Karpas-422 (cell line): ENCODE results near the gene CCDC178. TPM values are rescaled to one million over a fixed set of nuclear protein-coding genes. Genes with fewer than 3 reads are reported as not detected.

ENCODE experiments used
- DNase-seq: peaks from one replicate; pipeline ENCODE4 v3.0.0-alpha.2; 2015
- H2AFZ ChIP-seq: fragments of 200-600 bp; sonication (generic); 2 replicates; pipeline ENCODE4 v1.6.1; 2014; ENCODE audit warnings: antibody characterized with exemption, low read length, mixed read lengths
- H3K27ac ChIP-seq: fragments of 200-600 bp; sonication (generic); 2 replicates; pipeline ENCODE4 v1.5.1; 2014; ENCODE audit warnings: mild to moderate bottlenecking, low read length, moderate library complexity
- H3K27me3 ChIP-seq: fragments of 200-600 bp; sonication (generic); 2 replicates; pipeline ENCODE4 v1.6.1; 2014; ENCODE audit warnings: low read length, mixed read lengths
- H3K36me3 ChIP-seq: fragments of 200-600 bp; sonication (generic); 2 replicates; pipeline ENCODE4 v1.6.1; 2014; ENCODE audit warnings: low read length, mixed read lengths; ENCODE audit not compliant: insufficient read depth
- H3K4me1 ChIP-seq: fragments of 200-600 bp; sonication (generic); 2 replicates; pipeline ENCODE4 v1.6.1; 2014; ENCODE audit warnings: mild to moderate bottlenecking, low read length, mixed read lengths
- H3K4me2 ChIP-seq: fragments of 200-600 bp; sonication (generic); 2 replicates; pipeline ENCODE4 v1.6.1; 2014; ENCODE audit warnings: low read length, low read depth, mild to moderate bottlenecking; ENCODE audit not compliant: poor library complexity, severe bottlenecking
- H3K4me3 ChIP-seq: fragments of 200-600 bp; sonication (generic); 2 replicates; pipeline ENCODE4 v1.5.1; 2014; ENCODE audit warnings: mild to moderate bottlenecking, antibody characterized with exemption, low read length, mixed read lengths
- H3K79me2 ChIP-seq: fragments of 200-600 bp; sonication (generic); 2 replicates; pipeline ENCODE4 v1.6.1; 2014; ENCODE audit warnings: mild to moderate bottlenecking, low read length, mixed read lengths
- H3K9ac ChIP-seq: fragments of 200-600 bp; sonication (generic); 2 replicates; pipeline ENCODE4 v1.6.0; 2014; ENCODE audit warnings: low read length
- H3K9me2 ChIP-seq: fragments of 200-600 bp; sonication (generic), shearing (Covaris generic); replicated peaks from 2 replicates; pipeline ENCODE4 v1.6.0; 2014; ENCODE audit warnings: mild to moderate bottlenecking, low read length, moderate library complexity; ENCODE audit not compliant: insufficient read depth
- H3K9me3 ChIP-seq: fragments of 300-700, 200-600 bp; sonication (generic); 2 replicates; pipeline ENCODE4 v1.6.1; 2014; ENCODE audit warnings: low read length, mixed read lengths
- H4K20me1 ChIP-seq: fragments of 200-600 bp; sonication (generic); 2 replicates; pipeline ENCODE4 v1.6.1; 2014; ENCODE audit warnings: mild to moderate bottlenecking, antibody characterized with exemption, low read length, low read depth; ENCODE audit not compliant: insufficient read depth
- total RNA-seq: library from RNA; depleted of rRNA; stranded (reverse); fragments of >200 nt; shearing (Covaris generic); gene quantifications from 2 replicates; pipeline ENCODE4 v1.2.3, GENCODE V29; 2014; ENCODE audit warnings: low replicate concordance

The CCDC178 gene
- total RNA-seq, 1 experiment from 2014 or later, result not detected

DNA sequence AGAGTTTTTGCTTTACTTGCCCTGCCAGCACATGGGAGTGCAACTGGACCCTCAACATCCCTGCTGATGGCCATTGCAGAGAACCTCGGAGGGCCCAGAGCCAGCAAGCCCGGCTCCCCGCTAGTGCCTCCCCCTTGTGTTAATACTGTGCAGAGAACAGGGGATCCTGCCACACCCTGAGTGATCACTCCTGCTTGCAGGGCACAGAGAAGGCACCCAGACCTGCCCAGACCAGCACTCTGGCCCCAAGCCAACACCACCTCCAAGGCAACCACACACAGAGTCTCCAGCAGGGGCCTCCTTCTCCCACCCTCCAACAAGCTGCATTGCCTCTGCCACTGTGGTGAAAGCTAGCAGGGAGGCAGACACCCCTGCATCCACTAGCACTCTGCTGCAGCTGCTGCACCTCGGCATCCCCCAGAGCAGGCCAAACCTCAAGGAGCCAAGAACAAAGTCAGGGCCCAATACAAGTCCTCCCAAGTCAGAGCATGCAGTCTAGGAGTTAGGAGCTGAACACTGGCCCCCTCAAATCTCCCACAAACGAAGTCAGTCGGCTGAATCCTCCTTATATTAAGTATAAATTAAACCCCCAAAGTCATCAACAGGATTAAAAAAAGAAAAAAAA, 157.7 kb downstream of the CCDC178 start:
- Histone ChIP-seq H2AFZ (no peak overlapping the region), H3K27me3 (no peaks in the 10 kb centered on the region), H3K79me2 (no peaks in the 10 kb centered on the region), H3K4me1 (no peaks in the 10 kb centered on the region), H3K27ac (no peak overlapping the region), H3K9me3 (no peaks in the 10 kb centered on the region), H3K4me3 (no peak overlapping the region), H3K9me2 (no peaks in the 10 kb centered on the region), H3K9ac (no peak overlapping the region), H3K4me2 (no peak overlapping the region), H4K20me1 (no peaks in the 10 kb centered on the region), H3K36me3 (no peaks in the 10 kb centered on the region)
- no peak for DNase-seq

DNA sequence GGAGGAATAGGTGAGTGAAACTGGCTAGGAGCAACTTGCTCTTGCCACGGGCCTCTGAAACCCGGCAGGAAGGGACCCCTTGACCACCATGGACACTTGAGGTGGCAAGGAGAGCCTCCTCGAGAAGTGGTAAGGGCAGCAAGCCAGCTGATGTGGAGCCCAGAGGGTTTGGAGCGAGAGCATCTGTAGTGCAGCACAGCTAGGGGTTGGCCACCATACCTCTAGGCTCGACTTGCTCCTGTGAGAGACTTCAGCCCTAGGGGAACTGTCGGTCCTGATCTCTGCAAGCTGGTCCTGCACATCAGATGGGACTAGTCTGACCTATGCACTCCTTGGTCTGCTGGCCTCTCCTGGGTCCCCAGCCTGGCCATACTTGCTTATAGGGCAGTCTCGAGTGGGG, 158.4 kb downstream of the CCDC178 start:
- no peaks in the 10 kb centered on the region for H3K9me2 ChIP-seq
- H3K9me3 ChIP-seq, result no peaks in the 10 kb centered on the region
- H3K9ac ChIP-seq, result no peak overlapping the region
- H3K4me3 ChIP-seq, result no peak overlapping the region
- H3K79me2 ChIP-seq, result no peaks in the 10 kb centered on the region
- H3K4me2 ChIP-seq, result no peak overlapping the region
- no peak overlapping the region for H3K27ac ChIP-seq
- H4K20me1 ChIP-seq, result no peaks in the 10 kb centered on the region
- H3K4me1 ChIP-seq, result no peaks in the 10 kb centered on the region
- H3K27me3 ChIP-seq, result no peaks in the 10 kb centered on the region
- no peaks in the 10 kb centered on the region for H3K36me3 ChIP-seq
- no peak overlapping the region for H2AFZ ChIP-seq
- DNase-seq, result no peak

DNA sequence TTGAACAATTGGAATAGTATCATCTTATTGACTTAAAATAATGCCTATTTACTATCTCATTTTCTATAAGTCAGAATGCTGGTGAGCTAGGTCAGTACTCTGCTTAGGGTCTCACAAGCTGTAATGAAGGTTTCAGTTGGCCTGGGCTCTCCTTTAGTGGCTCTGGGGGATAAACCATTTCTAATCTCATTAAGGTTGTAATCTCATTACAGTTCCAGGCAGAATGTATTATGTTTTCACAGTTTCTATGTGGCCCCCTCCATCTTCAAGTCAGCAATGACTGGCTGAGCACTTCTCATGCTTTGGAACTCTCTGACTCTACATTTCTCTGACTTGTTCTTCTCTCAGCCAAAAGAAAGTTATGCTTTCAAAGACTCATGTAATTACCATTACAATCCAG, 163.1 kb downstream of the CCDC178 start:
- Histone ChIP-seq H3K27ac (no peak overlapping the region), H3K9ac (no peak overlapping the region), H3K9me2 (no peaks in the 10 kb centered on the region), H3K4me3 (no peak overlapping the region), H2AFZ (no peak overlapping the region), H3K4me2 (no peak overlapping the region), H3K9me3 (no peaks in the 10 kb centered on the region), H3K79me2 (no peaks in the 10 kb centered on the region), H3K27me3 (no peaks in the 10 kb centered on the region), H4K20me1 (no peaks in the 10 kb centered on the region), H3K4me1 (no peaks in the 10 kb centered on the region), H3K36me3 (no peaks in the 10 kb centered on the region)
- no peak for DNase-seq

DNA sequence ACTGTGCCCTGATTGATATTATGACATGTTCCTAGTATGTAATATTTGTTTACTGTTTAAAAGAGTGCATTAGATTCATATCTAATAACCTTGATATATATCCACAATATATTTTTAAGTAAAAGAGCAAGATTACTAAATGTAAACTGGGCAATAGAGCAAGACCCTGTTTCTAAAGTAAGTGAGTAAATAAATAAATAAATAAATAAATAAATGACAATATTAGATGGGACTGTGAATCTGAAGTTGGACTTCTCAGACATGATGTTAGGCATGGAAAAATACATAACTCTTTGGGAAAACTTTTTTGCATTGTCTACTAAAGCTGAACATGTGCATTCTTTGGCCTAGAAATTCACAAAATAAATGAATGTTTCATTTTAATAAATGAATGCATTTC, 164.7 kb downstream of the CCDC178 start:
- no peaks in the 10 kb centered on the region for H3K79me2 ChIP-seq
- H3K4me2 ChIP-seq, result no peak overlapping the region
- H3K36me3 ChIP-seq, result no peaks in the 10 kb centered on the region
- no peak for DNase-seq
- H3K27ac ChIP-seq, result no peak overlapping the region
- no peak overlapping the region for H3K4me3 ChIP-seq
- no peaks in the 10 kb centered on the region for H4K20me1 ChIP-seq
- H3K4me1 ChIP-seq, result no peaks in the 10 kb centered on the region
- H3K9ac ChIP-seq, result no peak overlapping the region
- H2AFZ ChIP-seq, result no peak overlapping the region
- no peaks in the 10 kb centered on the region for H3K27me3 ChIP-seq
- H3K9me2 ChIP-seq, result no peaks in the 10 kb centered on the region
- no peaks in the 10 kb centered on the region for H3K9me3 ChIP-seq

DNA sequence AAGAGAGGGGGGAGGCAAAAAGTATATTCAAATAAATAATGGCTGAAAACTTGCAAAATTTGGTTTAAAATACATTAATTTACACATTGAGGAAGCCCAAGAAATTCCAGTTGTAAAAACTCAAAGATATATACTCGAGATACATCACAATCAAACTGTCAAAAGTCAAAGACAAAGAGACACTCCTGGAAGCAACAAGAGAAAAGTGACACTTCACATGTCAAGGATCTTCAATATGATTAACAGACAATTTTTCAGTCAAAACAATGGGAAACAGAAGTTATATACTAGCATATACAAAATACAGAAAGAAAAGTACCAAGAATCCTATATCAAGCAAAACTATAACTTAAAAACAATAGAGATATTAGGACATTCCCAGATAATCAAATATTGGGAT, 170.2 kb downstream of the CCDC178 start:
- no peak overlapping the region for H3K4me3 ChIP-seq
- no peaks in the 10 kb centered on the region for H3K9me3 ChIP-seq
- H3K9me2 ChIP-seq, result no peaks in the 10 kb centered on the region
- H3K27me3 ChIP-seq, result no peaks in the 10 kb centered on the region
- H3K9ac ChIP-seq, result no peak overlapping the region
- no peak for DNase-seq
- no peaks in the 10 kb centered on the region for H4K20me1 ChIP-seq
- H3K79me2 ChIP-seq, result no peaks in the 10 kb centered on the region
- H3K4me1 ChIP-seq, result no peaks in the 10 kb centered on the region
- H3K36me3 ChIP-seq, result no peaks in the 10 kb centered on the region
- no peak overlapping the region for H3K4me2 ChIP-seq
- no peak overlapping the region for H3K27ac ChIP-seq
- H2AFZ ChIP-seq, result no peak overlapping the region

DNA sequence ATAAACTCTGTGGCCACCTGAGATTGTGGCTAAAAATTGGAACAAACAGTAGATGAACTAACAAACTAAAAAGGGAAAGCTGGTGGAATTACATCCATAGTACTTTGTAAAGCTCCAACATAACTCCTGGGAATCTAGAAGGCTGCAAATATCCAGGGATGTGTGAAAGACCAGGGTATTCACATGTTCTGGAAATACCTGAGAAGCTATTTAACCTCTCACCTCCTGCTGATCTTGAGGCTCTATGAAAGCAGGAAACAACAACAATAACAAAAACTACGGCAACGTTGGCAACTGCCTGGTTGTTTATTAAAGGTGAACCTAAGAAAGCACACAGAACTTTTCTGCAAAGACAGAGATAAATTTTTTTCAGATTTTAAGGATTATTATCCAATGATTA, 171.3 kb downstream of the CCDC178 start:
- H4K20me1 ChIP-seq, result no peaks in the 10 kb centered on the region
- H3K27ac ChIP-seq, result no peak overlapping the region
- H3K27me3 ChIP-seq, result no peaks in the 10 kb centered on the region
- DNase-seq, result no peak
- no peak overlapping the region for H3K4me3 ChIP-seq
- no peaks in the 10 kb centered on the region for H3K4me1 ChIP-seq
- H3K36me3 ChIP-seq, result no peaks in the 10 kb centered on the region
- H3K79me2 ChIP-seq, result no peaks in the 10 kb centered on the region
- H3K4me2 ChIP-seq, result no peak overlapping the region
- no peaks in the 10 kb centered on the region for H3K9me3 ChIP-seq
- no peaks in the 10 kb centered on the region for H3K9me2 ChIP-seq
- H2AFZ ChIP-seq, result no peak overlapping the region
- H3K9ac ChIP-seq, result no peak overlapping the region

DNA sequence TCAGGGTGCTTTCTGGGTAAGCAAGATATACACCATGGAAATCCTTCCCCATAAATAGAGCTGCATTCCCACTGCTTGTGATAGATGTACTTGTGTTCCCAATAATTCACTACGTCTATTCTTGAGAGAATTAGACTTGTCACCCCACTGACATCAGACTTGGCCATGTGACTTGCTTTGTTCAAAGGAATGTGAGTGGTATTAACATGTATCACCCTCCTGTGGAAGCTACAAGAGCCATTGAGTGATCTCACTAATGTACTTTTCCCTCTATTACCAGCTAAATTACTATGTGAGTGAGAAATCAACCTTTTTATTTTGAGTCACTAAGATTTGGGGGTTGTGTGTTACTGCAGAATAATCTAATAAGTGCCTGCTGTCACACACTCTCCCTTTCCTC, 176.0 kb downstream of the CCDC178 start:
- Histone ChIP-seq H3K9ac (no peak overlapping the region), H3K9me2 (no peaks in the 10 kb centered on the region), H3K27me3 (no peaks in the 10 kb centered on the region), H3K4me1 (no peaks in the 10 kb centered on the region), H3K9me3 (no peaks in the 10 kb centered on the region), H3K79me2 (no peaks in the 10 kb centered on the region), H3K36me3 (no peaks in the 10 kb centered on the region), H4K20me1 (no peaks in the 10 kb centered on the region), H3K4me2 (no peak overlapping the region), H3K4me3 (no peak overlapping the region), H3K27ac (no peak overlapping the region), H2AFZ (no peak overlapping the region)
- no peak for DNase-seq

DNA sequence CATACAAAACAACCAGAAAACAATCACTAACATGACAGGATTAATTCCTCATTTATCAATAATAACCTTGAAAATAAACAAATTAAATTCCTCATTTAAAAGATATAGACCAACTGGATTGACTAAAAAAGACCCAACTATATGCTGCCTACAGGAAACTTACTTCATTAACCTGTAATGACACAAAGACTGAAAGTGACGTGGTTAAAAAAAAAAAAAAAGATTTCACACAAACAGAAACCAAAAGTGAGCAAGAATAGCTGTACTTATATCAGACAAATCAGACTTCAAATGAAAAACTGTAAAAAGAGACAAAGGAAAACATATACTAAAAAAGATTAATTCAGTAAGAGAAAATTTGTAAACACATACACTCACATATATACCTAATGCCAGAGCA, 201.2 kb downstream of the CCDC178 start:
- Histone ChIP-seq H3K9me3 (no peaks in the 10 kb centered on the region), H3K4me3 (no peak overlapping the region), H3K27ac (no peak overlapping the region), H3K9me2 (no peaks in the 10 kb centered on the region), H3K9ac (no peak overlapping the region), H3K4me2 (no peak overlapping the region), H3K79me2 (no peaks in the 10 kb centered on the region), H4K20me1 (no peaks in the 10 kb centered on the region), H3K4me1 (no peaks in the 10 kb centered on the region), H3K27me3 (no peaks in the 10 kb centered on the region), H2AFZ (no peak overlapping the region), H3K36me3 (no peaks in the 10 kb centered on the region)
- no peak for DNase-seq

DNA sequence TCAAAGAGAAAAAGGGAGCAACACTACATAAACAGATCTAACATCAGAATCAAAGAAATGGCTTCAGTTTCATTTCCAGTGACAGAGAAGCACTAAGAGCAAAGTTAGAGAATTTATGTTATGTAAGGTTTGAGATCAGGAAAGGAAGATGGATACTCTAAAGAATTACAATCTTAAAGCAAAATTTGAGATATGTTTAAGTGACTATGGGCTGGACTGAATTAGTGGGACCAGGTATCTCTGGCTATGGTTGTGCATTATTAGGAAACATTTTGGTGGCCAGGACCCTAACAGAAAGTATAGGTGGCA, 208.2 kb downstream of the CCDC178 start:
- H3K4me2 ChIP-seq, result no peak overlapping the region
- H2AFZ ChIP-seq, result no peak overlapping the region
- H3K27me3 ChIP-seq, result no peaks in the 10 kb centered on the region

More for the DNA sequence above, 208.2 kb downstream of the CCDC178 start:
- Histone ChIP-seq H3K9me2 (no peaks in the 10 kb centered on the region), H3K9me3 (no peaks in the 10 kb centered on the region), H3K36me3 (no peaks in the 10 kb centered on the region), H4K20me1 (no peaks in the 10 kb centered on the region), H3K4me1 (no peaks in the 10 kb centered on the region), H3K27ac (no peak overlapping the region), H3K4me3 (no peak overlapping the region), H3K79me2 (no peaks in the 10 kb centered on the region), H3K9ac (no peak overlapping the region)
- DNase-seq, result no peak
